Muscle layer of colon (tissue), 2 donors: ENCODE data around the gene USP28.
"Not testable (repeated sequence)": the region's sequence is repeated elsewhere in the genome, so short reads cannot be mapped to it uniquely, and the experiment has no call there.

Experiments
- H3K27ac ChIP-seq: one replicate; pipeline ENCODE4 v1.7.0; 2013; ENCODE audit warnings: low read depth, mild to moderate bottlenecking, low read length, moderate library complexity
- H3K27me3 ChIP-seq, 2 donors: one replicate each; pipeline ENCODE4 v1.7.0; 2013; ENCODE audit warnings: low read length in 2 of 2, mild to moderate bottlenecking in 2 of 2; ENCODE audit not compliant: insufficient read depth in 2 of 2, control insufficient read depth in 1 of 2
- H3K36me3 ChIP-seq: one replicate; pipeline ENCODE4 v1.7.0; 2013; ENCODE audit warnings: mild to moderate bottlenecking, low read length; ENCODE audit not compliant: insufficient read depth
- H3K4me1 ChIP-seq: one replicate; pipeline ENCODE4 v1.7.0; 2013; ENCODE audit warnings: mild to moderate bottlenecking, low read length; ENCODE audit not compliant: insufficient read depth
- H3K4me3 ChIP-seq, 2 donors: one replicate each; pipeline ENCODE4 v1.7.0; 2013; ENCODE audit warnings: low read length in 2 of 2, low read depth in 1 of 2, mild to moderate bottlenecking in 1 of 2, moderate library complexity in 1 of 2
- H3K9ac ChIP-seq: one replicate; pipeline ENCODE4 v1.7.0; 2013; ENCODE audit warnings: low read length
- H3K9me3 ChIP-seq: one replicate; pipeline ENCODE4 v1.7.0; 2013; ENCODE audit warnings: mild to moderate bottlenecking, low read length
- donor health status: abdominal sarcoma.
- donor health status: Adenocarcinoma of cecum.

USP28 gene

DNA sequence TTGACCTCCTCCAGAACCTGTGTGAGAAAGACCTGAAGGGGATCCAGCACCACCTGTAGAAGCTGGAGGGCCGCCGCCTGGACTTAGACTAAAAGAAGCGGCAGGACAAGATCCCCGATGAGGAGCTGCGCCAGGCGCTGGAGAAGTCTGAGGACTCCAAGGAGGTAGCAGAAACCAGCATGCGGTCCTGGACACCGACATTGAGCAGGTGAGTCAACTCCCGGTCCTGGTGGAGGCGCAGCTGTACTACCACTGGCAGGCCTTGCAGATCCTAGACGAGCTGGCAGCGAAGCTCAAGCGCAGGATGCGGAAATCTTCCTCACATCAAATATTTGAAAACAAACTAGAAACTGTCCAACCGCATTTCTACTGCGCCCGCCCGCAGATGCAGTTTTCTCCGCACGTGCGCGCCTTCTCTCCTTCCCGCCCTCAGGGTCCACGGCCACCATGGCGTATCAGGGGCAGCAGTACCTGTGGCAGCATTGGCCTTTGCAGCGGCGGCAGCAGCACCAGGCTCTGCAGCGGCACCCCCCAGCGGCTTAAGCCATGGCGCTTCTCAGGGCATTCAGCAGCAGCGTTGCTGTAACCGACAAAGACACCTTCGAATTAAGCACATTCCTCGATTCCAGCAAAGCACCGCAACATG, 85.6 kb downstream of the USP28 start:
- Histone ChIP-seq H3K36me3 (no peaks in the 10 kb centered on the region), H3K9me3 (no peaks in the 10 kb centered on the region), H3K9ac (no peak overlapping the region), H3K27me3 (no peaks in the 10 kb centered on the region), H3K4me3 (no peak overlapping the region), H3K4me1 (no peaks in the 10 kb centered on the region), H3K27ac (no peak overlapping the region)

DNA sequence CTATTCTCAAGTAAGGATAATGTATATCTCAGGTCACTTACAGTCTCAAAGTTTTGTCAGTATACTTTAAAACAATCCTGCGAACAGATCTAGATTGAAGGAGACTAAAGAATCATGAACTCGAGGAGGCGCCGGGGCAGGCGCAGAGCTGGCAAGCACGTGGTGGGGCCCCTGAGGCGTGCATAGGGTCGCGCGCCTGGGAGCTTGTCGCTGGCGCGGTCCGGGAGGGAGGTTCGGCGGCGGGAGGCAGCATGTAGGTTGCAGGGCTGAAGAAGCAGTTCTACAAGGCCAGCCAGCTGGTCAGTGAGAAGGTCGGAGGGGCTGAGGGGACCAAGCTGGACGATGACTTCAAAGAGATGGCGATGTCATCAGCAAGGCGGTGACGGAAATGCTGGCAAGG, 86.4 kb downstream of the USP28 start:
- not testable (repeated sequence) for H3K27ac ChIP-seq, H3K4me3 ChIP-seq, H3K9me3 ChIP-seq, H3K27me3 ChIP-seq, H3K4me1 ChIP-seq, H3K9ac ChIP-seq, H3K36me3 ChIP-seq

DNA sequence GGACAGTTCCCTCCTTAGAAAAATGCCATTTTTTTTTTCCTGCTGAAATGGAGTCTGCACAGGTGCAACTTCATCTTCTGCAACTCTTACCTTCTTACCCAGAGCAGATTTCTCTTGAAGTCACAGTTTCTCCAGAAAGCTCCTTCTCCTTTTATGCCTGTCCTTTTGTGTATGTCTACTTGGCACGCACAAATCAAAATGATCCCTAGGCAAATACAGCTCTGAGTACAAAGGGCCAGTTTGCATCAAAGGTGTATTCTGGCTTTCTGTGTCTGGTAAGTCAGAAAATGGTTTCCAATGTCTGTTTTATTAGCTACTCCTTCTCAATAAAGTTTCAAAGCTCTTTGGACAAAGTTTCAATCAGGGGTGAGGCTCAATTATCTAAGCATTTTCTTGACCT, 93.2 kb downstream of the USP28 start:
- Histone ChIP-seq H3K4me1 (no peaks in the 10 kb centered on the region), H3K9ac (no peak overlapping the region), H3K27ac (no peak overlapping the region), H3K9me3 (no peaks in the 10 kb centered on the region), H3K27me3 (no peaks in the 10 kb centered on the region), H3K4me3 (no peak overlapping the region), H3K36me3 (no peaks in the 10 kb centered on the region)

DNA sequence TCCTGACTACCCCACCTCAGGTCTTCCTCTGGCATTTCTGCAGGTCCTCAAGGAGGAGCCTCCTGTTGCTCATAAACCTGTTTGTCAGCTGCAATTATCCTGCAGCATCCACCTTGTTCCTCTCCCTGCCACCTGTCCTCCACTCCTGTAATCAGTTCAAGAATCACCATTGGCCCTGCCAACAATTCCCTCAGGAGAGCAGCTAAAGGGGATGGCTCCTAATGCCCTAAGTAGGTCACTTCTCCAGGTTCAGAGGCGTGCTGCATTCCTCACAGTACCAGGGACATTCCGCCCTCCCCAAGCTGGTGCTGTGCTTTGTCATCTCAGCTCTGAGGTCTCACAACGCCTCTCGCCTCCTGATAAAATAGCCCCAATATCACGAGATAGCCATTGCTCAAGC, 93.7 kb downstream of the USP28 start:
- Histone ChIP-seq H3K4me3 (no peak overlapping the region), H3K36me3 (no peaks in the 10 kb centered on the region), H3K27me3 (no peaks in the 10 kb centered on the region), H3K27ac (no peak overlapping the region), H3K9ac (no peak overlapping the region), H3K9me3 (no peaks in the 10 kb centered on the region), H3K4me1 (no peaks in the 10 kb centered on the region)

DNA sequence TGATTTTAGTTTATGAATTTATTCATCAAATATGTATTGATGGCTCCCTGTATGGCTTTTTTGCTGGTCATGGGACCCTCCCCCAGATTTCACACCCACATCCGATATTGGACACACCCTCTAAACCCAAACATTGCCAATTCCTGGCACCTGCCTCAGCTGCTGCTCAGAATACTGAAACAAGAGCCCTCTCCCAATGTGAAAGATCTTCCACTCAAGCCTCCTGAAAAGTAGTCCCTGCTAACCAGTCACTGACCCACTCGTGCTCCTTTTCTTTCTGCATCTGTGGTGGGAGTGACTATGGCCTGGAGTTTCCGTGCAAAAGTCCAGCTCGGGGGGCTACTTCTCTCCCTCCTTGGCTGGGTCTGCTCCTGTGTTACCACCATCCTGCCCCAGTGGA, 95.9 kb downstream of the USP28 start, which contains the start of gene CLDN25:
Gene CLDN25, plus strand, starts transcription at position 301 of the 400 bp plus-strand sequence. Its CDS starts 0 bp downstream, at position 301.
- Histone ChIP-seq H3K4me3 (no peak within 1 kb of the TSS), H3K27me3 (no peaks in the 10 kb centered on the region), H3K9ac (no peak within 1 kb of the TSS), H3K9me3 (no peaks in the 10 kb centered on the region), H3K36me3 (no peaks in the 10 kb centered on the region), H3K4me1 (no peaks in the 10 kb centered on the region), H3K27ac (no peak within 1 kb of the TSS)

DNA sequence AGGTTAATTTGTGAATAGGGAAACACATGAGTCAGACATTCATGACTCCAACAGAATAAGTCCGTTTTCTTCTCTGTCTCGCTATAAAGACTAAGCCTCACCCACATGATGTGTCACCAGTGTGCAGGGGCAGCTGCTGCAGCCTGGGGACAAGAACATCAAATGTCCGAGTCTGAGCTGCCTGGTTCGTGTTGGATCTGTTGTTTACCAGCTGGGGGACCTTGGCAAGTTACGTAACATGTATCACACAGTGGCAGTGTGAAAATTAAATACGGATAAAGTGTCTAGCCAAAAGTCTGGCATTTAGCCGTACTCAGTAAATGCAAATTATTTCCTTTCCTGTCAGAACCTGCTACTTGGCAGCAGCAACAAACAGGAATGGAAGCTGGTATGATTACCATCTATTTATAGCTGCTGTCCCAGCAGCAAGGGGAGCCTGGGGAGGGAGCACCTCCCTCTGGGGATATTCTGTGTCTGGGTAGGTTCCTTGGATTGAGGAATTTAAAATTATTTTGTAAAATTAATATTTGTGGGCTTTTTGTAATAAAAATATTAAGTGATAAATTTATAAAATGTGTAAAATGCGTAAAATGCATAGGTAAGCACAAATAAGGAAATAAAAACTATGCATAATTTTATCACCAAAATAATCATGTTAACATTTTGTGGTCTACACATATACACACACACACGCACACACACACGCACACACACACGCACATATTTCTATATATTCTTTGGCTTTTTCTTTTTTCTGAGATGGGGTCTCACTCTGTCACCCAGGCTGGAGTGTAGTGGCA, 97.1 kb downstream of the USP28 start:
- Histone ChIP-seq H3K27ac (no peak overlapping the region), H3K4me3 (no peak overlapping the region), H3K9ac (no peak overlapping the region), H3K9me3 (no peaks in the 10 kb centered on the region), H3K36me3 (no peaks in the 10 kb centered on the region), H3K27me3 (no peaks in the 10 kb centered on the region), H3K4me1 (no peaks in the 10 kb centered on the region)

DNA sequence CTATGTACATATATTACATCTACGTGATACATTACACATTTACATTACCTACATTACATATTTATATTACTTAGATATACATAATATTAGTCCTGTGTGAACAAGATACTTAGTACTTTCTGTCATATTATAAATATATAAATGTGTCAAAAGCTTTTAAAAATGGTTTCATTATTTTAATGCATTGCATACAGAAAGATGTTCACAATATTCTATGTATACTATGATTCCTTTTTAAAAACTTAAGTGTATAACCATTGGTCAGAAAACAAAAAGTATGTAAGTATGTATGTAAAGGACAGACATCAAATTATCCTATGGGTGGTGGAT, 101.2 kb downstream of the USP28 start:
- Histone ChIP-seq H3K27ac (peak overlapping the region; percentile 84), H3K27me3 (no peaks in the 10 kb centered on the region), H3K4me3 (peak overlapping the region in 1 of 2 donors; percentile 98), H3K9me3 (no peaks in the 10 kb centered on the region), H3K36me3 (no peaks in the 10 kb centered on the region), H3K4me1 (peaks cover 8% of the 10 kb centered on the region), H3K9ac (no peak overlapping the region)

DNA sequence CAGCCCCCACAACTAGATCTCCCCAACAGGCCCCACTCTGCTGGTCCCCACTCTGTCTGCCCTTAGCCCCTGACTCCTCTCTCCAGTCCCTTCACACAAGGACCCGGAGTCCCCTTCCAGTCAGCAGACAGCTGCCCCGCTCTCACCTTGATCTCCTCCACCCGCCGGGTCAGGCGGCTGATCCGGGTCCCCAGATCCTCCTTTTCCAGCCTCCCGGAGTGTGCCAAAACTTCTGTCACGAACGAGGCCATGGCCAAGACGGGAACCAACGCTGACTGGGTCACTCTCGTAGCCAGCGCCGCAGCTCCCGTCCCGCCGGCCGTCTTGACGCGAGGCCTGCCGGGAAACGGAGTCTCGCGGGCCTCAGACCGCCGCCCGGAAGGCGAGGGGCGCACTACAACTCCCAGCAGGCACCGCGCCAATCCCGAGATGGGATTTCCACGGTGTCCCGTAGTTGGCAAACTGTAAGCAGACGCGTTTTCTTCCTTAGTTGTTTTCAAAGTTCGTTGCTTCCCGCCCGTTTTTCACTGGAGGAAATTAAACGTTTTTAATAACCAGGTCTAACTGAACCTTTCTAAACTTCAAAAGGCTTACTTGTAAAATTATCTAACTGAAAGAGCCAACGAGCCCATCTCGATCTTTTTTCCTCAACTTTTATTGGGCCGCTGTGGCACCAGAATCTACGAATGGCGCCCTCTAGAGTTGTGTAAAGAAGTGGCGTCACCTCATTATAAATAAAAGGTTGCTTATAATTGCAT, 101.8 kb downstream of the USP28 start, which contains the start of gene ZW10:
Gene ZW10, minus strand, starts transcription at position 277 of the 758 bp plus-strand sequence. Its CDS starts 26 bp downstream, at position 251.
- peak within 1 kb of the TSS; percentile 96 for H3K9ac ChIP-seq
- H3K4me1 ChIP-seq, result peaks cover 8% of the 10 kb centered on the region
- H3K36me3 ChIP-seq, result peaks cover 2% of the 10 kb centered on the region
- H3K9me3 ChIP-seq, result no peaks in the 10 kb centered on the region
- peak within 1 kb of the TSS; percentile 66 to 98 for H3K4me3 ChIP-seq
- no peaks in the 10 kb centered on the region for H3K27me3 ChIP-seq
- peak within 1 kb of the TSS; percentile 84 for H3K27ac ChIP-seq

DNA sequence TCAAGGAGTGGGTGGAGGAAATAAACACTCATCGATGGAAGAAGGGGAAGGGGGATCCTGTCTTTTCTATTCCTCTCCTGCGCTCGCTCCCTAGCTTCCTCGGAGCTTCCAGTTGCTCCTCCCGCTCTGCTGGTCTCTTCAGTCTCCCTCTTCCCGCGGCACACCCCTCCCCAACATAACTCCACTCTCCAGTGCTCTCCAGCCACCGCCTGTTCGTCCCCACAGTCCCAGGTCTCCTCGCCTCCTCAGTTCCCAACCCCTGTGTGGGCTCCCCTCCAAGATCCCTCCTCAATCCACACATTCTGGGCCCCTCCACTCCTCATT, 102.3 kb downstream of the USP28 start:
- H3K9me3 ChIP-seq, result no peaks in the 10 kb centered on the region
- H3K27me3 ChIP-seq, result no peaks in the 10 kb centered on the region
- peaks cover 8% of the 10 kb centered on the region for H3K4me1 ChIP-seq
- peak overlapping the region; percentile 96 for H3K9ac ChIP-seq
- H3K36me3 ChIP-seq, result peaks cover 7% of the 10 kb centered on the region
- peak overlapping the region; percentile 66 to 98 for H3K4me3 ChIP-seq
- H3K27ac ChIP-seq, result peak overlapping the region; percentile 84

DNA sequence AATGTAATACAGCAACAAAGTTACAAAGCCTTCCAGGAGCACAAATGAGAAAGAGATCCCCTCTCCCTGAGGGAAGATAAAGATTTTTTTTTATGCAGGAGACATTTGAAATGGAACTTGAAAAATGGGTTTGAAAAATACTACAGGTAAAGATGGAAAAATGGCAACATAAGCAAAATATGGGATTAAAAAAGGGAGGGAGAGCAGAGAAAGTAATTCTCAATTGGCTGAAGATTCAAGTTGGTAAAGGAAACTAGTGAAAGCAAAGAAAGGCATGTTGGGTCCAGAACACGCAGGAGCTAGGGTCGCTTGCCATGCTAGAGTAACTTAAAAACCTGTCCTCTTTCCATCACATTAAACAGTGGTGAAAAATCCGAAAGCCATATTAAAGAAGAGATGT, 103.4 kb downstream of the USP28 start:
- H3K27me3 ChIP-seq, result no peaks in the 10 kb centered on the region
- peak overlapping the region in 1 of 2 donors; percentile 7 for H3K4me3 ChIP-seq
- peaks cover 8% of the 10 kb centered on the region for H3K4me1 ChIP-seq
- H3K27ac ChIP-seq, result no peak overlapping the region
- no peak overlapping the region for H3K9ac ChIP-seq
- peaks cover 16% of the 10 kb centered on the region for H3K36me3 ChIP-seq
- H3K9me3 ChIP-seq, result no peaks in the 10 kb centered on the region

DNA sequence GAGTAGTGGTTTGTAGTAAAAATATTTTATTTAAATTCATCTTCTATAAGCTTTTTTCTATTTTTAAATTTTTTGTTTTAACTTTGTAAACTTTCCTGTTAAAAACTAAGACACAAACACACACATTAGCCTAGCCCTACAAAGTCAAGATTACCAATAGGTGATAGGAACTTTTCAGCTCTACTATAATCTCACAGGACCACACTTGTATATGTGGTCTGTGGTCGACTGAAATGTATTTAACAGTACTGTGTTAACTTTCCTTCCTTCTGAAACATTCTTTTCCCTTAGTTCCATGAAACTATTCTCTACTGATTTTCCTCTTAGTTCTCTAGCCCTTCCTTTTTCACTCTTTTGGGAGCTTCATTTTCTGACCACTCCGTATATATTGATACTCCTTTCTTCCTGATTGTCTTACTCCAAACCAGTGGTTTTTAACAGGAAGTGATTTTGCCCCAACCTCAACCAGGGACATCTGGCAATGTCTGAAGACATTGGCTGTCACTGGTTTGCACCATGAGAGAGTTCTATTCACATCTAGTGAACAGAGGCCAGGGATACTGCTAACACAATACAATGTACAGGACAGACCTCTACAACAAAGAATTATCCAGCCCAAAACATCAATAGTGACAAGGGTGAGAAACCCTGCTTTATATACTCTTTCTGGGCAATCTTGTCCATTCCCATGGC, 110.7 kb downstream of the USP28 start:
- no peak overlapping the region for H3K9ac ChIP-seq
- H3K27me3 ChIP-seq, result no peaks in the 10 kb centered on the region
- H3K4me1 ChIP-seq, result no peaks in the 10 kb centered on the region
- H3K9me3 ChIP-seq, result no peaks in the 10 kb centered on the region
- H3K36me3 ChIP-seq, result peaks cover 28% of the 10 kb centered on the region
- no peak overlapping the region for H3K27ac ChIP-seq
- no peak overlapping the region for H3K4me3 ChIP-seq
